Fibroblast of pulmonary artery (primary cell): ENCODE results near the gene OSBPL5.

Experiments used
- DNase-seq: peaks from one replicate; pipeline ENCODE4 v3.0.0-alpha.2; 2010; ENCODE audit warnings: low read depth
- H3K4me3 ChIP-seq: replicated peaks from 2 replicates; pipeline ENCODE4 v1.5.1; 2011; ENCODE audit warnings: low read depth, mild to moderate bottlenecking, control low read depth, low read length, moderate library complexity
- CTCF ChIP-seq: IDR thresholded peaks from 2 replicates; pipeline ENCODE4 v1.5.1; 2011; ENCODE audit warnings: mild to moderate bottlenecking, control low read depth, low read length, inconsistent platforms; ENCODE audit errors: missing control alignments

The OSBPL5 gene

GRCh38 chr11:3140291-3140603 is 24.9 kb downstream of the OSBPL5 start:
- DNase-seq = no peak
- no peak for TF ChIP-seq CTCF
- H3K4me3 ChIP-seq = no peak overlapping the region

DNA sequence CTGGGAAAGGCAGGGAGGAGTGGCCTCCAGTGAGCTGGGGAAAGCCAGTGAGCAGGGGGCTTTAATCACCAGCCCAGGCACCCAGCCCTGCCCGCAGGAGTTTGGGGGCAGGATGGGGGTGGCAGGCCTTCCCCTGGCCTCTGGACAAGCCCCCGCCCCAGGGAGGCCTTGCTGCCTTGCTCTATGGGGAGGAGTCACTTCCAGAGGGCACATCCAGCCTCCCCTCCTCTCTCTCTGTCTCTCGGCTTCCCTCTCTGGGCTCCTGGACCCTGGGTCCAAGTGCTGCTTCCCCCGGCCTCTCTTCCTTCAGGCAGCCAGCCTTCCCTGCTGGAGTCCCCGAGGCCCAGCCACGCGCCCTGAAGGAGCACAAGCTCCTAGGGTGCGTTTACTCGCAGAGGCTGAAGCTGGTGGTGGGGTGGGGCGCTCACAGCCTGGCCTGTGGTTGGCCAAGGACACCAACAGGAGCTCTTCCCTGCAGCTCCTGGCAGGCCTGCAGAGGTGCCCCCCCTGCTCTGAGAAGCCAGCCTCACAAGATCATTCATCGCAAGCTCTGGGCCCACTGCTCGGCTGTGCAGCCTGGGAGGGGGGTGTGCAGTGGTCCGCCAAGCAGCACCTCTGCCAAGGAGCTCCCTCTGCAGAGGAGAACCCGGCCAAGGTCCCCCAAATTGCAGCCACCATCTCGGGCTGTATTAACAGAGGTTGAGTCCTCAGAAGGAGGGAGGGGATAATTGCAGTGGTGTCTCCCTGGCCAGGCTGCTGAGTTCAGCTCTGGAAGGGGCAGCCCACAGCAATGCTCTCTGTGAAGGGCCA is 25.4 kb downstream of the OSBPL5 start:
- no peak for DNase-seq
- no peak for TF ChIP-seq CTCF

DNA sequence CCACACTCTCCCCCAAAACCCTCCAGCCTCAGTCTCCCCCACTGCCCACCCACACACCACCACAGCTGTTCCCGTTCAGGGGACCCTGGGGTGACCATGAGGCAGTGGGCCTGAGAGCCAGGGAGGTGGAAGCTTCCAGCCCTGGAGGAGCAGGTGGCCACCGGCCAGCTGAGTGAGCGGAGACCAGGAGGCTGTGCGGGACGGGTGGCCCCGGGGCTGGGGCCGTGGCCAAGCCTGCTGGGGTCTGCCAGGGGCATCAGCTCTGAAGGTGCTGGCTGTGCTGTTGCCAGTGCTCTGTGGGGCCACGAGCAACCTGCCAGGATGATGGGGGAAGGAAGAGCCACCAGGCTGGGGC is 26.0 kb downstream of the OSBPL5 start:
- no peak overlapping the region for H3K4me3 ChIP-seq
- DNase-seq = no peak
- TF ChIP-seq CTCF = no peak

More for the DNA sequence above, 25.4 kb downstream of the OSBPL5 start:
- H3K4me3 ChIP-seq = no peak overlapping the region

- H3K4me3 ChIP-seq = no peak overlapping the region
- no peak for DNase-seq
- no peak for TF ChIP-seq CTCF
These were observed 26.7 kb downstream of the OSBPL5 start for GRCh38 chr11:3138178-3139085.

DNA sequence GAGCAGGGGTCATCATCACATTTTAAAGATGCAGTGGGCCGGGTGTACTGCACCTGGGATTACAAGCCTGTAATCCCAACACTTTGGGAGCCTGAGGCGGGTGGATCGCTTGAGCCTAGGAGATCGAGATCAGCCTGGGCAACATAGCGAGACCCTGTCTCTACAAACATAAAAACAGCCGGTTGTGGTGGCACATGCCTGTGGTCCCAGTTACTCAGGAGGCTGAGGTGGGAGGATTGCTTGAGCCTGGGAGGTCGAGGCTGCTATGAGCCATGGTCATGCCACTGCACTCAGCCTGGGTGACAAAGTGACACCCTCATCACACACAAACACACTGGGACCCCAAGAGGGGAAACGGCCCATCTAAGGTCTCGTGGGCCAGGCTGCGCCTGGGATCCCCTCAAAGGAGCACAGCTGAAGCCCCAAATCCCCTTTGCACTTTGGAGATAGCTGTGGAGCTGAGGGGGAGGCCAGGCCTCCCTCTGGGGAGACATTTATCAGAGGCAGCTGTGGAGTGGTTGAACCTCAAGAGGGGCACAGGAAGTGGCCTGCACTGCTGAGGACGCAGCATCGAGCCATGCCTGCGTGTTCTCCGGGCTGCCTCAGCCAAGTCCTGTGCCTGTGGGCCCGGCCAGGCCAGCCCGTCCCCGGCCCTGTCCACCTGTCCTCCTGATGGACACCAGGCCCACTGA is 27.5 kb downstream of the OSBPL5 start:
- no peak for TF ChIP-seq CTCF

GRCh38 chr11:3136546-3137455 is 28.3 kb downstream of the OSBPL5 start:
- no peak for DNase-seq
- H3K4me3 ChIP-seq = no peak overlapping the region
- no peak for TF ChIP-seq CTCF

More for the DNA sequence above, 27.5 kb downstream of the OSBPL5 start:
- no peak overlapping the region for H3K4me3 ChIP-seq
- no peak for DNase-seq
